Measurements from ENCODE around the gene MYO10. TPM values are rescaled to one million over a fixed set of nuclear protein-coding genes. Genes with fewer than 3 reads are reported as not detected.
A peak's percentile ranks its signal among the peaks of the same experiment; 100 is the strongest.

The MYO10 gene
- total RNA-seq, 6 donors from 2014 or later, result 31.9 to 135 (median 57.7) TPM

DNA sequence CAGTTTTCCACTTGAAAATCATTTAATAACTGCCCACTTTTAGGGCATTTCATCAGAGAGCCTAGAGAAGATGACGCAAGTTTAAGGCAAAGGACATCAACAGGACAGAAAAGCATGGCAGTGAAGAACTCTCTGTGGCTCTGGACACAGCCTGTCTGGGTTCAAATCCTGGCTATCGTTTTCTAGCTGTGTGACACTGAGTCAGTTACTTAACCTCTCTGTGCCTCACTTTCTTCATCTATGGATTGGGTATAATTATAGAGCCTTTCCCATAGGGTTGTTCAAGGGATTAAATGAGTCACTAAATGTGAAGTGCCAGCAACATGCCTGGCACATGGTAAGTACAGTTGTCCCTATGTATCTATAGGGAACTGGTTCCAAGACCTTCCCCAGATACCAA lies 6.7 kb downstream of the MYO10 start:
- DNase-seq (no peak), ATAC-seq (ENCODE audit: low FRiP score in 2 of 2) (no peak)
- H3K27ac ChIP-seq, result peak overlapping the region in 1 of 4 donors; percentile 10
- no peak overlapping the region for H3K4me3 ChIP-seq
- TF ChIP-seq POLR2AphosphoS5 (IDR thresholded peaks at IDR 0.05) (no peak), POLR2A (IDR thresholded peaks at IDR 0.05) (no peak), EP300 (IDR thresholded peaks at IDR 0.05) (no peak)
- TF ChIP-seq, protein P1, sequence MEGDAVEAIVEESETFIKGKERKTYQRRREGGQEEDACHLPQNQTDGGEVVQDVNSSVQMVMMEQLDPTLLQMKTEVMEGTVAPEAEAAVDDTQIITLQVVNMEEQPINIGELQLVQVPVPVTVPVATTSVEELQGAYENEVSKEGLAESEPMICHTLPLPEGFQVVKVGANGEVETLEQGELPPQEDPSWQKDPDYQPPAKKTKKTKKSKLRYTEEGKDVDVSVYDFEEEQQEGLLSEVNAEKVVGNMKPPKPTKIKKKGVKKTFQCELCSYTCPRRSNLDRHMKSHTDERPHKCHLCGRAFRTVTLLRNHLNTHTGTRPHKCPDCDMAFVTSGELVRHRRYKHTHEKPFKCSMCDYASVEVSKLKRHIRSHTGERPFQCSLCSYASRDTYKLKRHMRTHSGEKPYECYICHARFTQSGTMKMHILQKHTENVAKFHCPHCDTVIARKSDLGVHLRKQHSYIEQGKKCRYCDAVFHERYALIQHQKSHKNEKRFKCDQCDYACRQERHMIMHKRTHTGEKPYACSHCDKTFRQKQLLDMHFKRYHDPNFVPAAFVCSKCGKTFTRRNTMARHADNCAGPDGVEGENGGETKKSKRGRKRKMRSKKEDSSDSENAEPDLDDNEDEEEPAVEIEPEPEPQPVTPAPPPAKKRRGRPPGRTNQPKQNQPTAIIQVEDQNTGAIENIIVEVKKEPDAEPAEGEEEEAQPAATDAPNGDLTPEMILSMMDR (IDR thresholded peaks at IDR 0.05), result no peak
- H3K27me3 ChIP-seq, result no peaks in the 10 kb centered on the region
- no peaks in the 10 kb centered on the region for H3K9me3 ChIP-seq
- no peaks in the 10 kb centered on the region for H3K36me3 ChIP-seq
- peaks cover 23 to 45% (median 33%) of the 10 kb centered on the region in 4 donors for H3K4me1 ChIP-seq
- 85 to 93% methylated on average over 2 of the region's 2 CpGs for WGBS, 2 donors

DNA sequence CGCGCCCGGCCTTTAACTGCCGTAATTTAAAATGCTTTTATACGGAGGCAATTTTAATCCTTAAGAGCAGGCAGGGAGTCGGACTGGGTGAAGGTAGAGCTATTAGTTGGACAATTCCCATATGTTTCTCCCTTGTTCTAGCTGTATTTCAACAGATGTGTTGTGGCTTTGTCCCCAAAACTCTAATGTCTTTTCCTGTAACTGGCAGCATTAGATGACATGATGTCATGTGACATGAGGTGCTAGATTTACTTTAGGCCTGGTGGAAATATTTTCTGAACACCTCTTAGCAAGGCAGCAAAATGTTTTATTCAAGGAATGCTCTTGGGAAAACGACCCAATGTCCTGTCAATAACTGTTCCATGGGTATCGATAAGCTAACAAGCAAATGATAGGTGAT lies 8.5 kb downstream of the MYO10 start:
- no peak for ATAC-seq (ENCODE audit: low FRiP score in 2 of 2)
- peak overlapping the region in 2 of 4 donors; percentile 15 to 18 for H3K27ac ChIP-seq
- no peaks in the 10 kb centered on the region for H3K9me3 ChIP-seq
- WGBS, 2 donors, result 80 to 83% methylated on average over 8 of the region's 8 CpGs
- H3K27me3 ChIP-seq, result no peaks in the 10 kb centered on the region
- no peak for DNase-seq
- H3K4me1 ChIP-seq, result peaks cover 18 to 29% (median 25%) of the 10 kb centered on the region in 4 donors
- TF ChIP-seq EP300 (IDR thresholded peaks at IDR 0.05), result no peak
- no peak for TF ChIP-seq POLR2AphosphoS5 (IDR thresholded peaks at IDR 0.05)
- TF ChIP-seq POLR2A (IDR thresholded peaks at IDR 0.05), result no peak
- TF ChIP-seq, protein P1 (IDR thresholded peaks at IDR 0.05), result no peak
- no peak overlapping the region for H3K4me3 ChIP-seq
- H3K36me3 ChIP-seq, result no peaks in the 10 kb centered on the region

DNA sequence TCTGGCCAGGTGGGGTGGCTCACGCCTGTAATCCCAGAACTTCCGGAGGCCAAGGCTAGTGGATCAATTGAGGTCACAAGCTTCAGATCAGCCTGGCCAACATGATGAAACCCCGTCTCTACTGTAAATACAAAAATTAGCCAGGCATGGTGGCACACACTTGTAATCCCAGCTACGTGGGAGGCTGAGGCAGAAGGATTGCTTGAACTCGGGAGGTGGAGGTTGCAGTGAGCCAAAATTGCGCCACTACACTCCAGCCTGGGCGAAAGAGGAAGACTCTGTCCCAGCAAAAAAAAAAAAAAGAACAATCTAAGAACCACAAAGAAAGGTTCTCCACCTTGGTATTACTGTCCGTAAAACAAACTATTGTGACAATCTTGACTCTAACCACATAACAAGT lies 9.7 kb downstream of the MYO10 start:
- no peaks in the 10 kb centered on the region for H3K36me3 ChIP-seq
- no peaks in the 10 kb centered on the region for H3K27me3 ChIP-seq
- TF ChIP-seq, protein P1 (IDR thresholded peaks at IDR 0.05), result no peak
- TF ChIP-seq POLR2A (IDR thresholded peaks at IDR 0.05), result no peak
- 64 to 84% methylated on average over 8 of the region's 8 CpGs for WGBS, 2 donors
- no peaks in the 10 kb centered on the region for H3K9me3 ChIP-seq
- no peak for ATAC-seq (ENCODE audit: low FRiP score in 2 of 2)
- H3K4me3 ChIP-seq, result no peak overlapping the region
- H3K27ac ChIP-seq, result peak overlapping the region in 1 of 4 donors; percentile 18
- no peak for DNase-seq
- H3K4me1 ChIP-seq, result peaks cover 6 to 18% (median 13%) of the 10 kb centered on the region in 4 donors

DNA sequence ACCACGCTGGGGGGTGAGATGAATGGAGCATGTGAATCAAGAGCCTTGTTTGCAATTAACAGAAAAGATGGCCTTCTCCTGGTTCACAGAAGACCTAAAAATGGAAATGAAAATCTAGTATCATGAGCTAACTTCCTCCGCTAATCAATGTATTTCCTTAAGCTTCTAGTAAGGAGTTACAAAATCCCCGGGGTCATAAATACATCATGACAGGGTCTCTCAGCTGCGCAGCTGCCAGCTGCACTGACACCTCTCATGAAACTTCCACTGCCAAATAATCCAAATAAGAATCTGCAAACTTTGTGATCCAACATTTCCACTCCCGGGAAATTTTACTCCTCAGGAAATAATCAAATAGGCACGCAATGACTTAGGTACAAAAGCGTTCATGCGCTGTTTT lies 11.9 kb downstream of the MYO10 start:
- no peaks in the 10 kb centered on the region for H3K36me3 ChIP-seq
- H3K27me3 ChIP-seq, result no peaks in the 10 kb centered on the region
- H3K9me3 ChIP-seq, result no peaks in the 10 kb centered on the region
- 63 to 66% methylated on average over 8 of the region's 8 CpGs for WGBS, 2 donors
- H3K4me1 ChIP-seq, result peaks cover under 1 to 2% (median 1%) of the 10 kb centered on the region in 4 donors
- TF ChIP-seq POLR2AphosphoS5 (IDR thresholded peaks at IDR 0.05) (no peak), POLR2A (IDR thresholded peaks at IDR 0.05) (no peak), EP300 (IDR thresholded peaks at IDR 0.05) (no peak)
- TF ChIP-seq, protein P1 (IDR thresholded peaks at IDR 0.05), result no peak
- ATAC-seq (ENCODE audit: low FRiP score in 2 of 2), result no peak
- H3K27ac ChIP-seq, result peak overlapping the region in 1 of 4 donors; percentile 18
- H3K4me3 ChIP-seq, result no peak overlapping the region
- no peak for DNase-seq

DNA sequence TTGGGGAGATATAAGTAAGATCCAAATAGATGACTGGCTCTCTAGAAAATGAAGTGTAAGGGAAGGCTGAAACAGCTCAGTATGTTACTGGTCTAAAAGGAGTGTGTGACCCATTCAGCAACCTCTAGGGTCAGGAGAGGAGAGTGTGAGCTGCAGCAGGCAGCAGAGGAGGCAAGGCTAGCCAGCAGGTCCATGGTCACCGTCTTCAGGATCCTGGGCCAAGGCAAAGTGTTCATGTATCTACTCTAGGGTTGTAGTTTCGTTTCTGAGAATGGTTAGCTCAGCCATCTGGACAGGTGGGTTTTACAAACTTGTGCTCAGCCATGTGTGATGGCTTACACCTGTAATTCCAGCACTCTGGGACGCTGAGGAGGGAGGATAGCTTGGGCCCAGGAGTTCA lies 13.7 kb downstream of the MYO10 start:
- TF ChIP-seq, protein P1 (IDR thresholded peaks at IDR 0.05), result no peak
- TF ChIP-seq POLR2AphosphoS5 (IDR thresholded peaks at IDR 0.05), result no peak
- no peak for TF ChIP-seq EP300 (IDR thresholded peaks at IDR 0.05)
- no peak for TF ChIP-seq POLR2A (IDR thresholded peaks at IDR 0.05)
- H3K27ac ChIP-seq, result no peak overlapping the region
- no peaks in the 10 kb centered on the region for H3K36me3 ChIP-seq
- peaks cover 0 to 8% (median 3%) of the 10 kb centered on the region in 4 donors for H3K4me1 ChIP-seq
- no peaks in the 10 kb centered on the region for H3K27me3 ChIP-seq
- DNase-seq (no peak), ATAC-seq (ENCODE audit: low FRiP score in 2 of 2) (no peak)
- no peaks in the 10 kb centered on the region for H3K9me3 ChIP-seq
- H3K4me3 ChIP-seq, result no peak overlapping the region
- WGBS, 2 donors, result 70 to 89% methylated on average over 2 to 3 of the region's 3 CpGs

Data from upper lobe of left lung (tissue), 6 donors.